ENCODE measurements around the gene RRAGC.
"Not testable (repeated sequence)": the region's sequence is repeated elsewhere in the genome, so short reads cannot be mapped to it uniquely, and the experiment has no call there.

Gene RRAGC

GRCh38 chr1:38814984-38815464, 44.5 kb downstream of the RRAGC start:
- no peak for DNase-seq

GRCh38 chr1:38814444-38814983, 45.1 kb downstream of the RRAGC start:
- no peak for DNase-seq

- DNase-seq, result no peak
These were observed 46.6 kb downstream of the RRAGC start for GRCh38 chr1:38812981-38813380.

GRCh38 chr1:38811466-38811865, 48.1 kb downstream of the RRAGC start:
- DNase-seq, result not testable (repeated sequence)

GRCh38 chr1:38806090-38806489, 53.5 kb downstream of the RRAGC start:
- DNase-seq, result no peak

GRCh38 chr1:38805036-38805435, 54.5 kb downstream of the RRAGC start:
- DNase-seq, result no peak

- no peak for DNase-seq
These were observed 55.3 kb downstream of the RRAGC start for GRCh38 chr1:38804062-38804886.

GRCh38 chr1:38803647-38804046, 55.9 kb downstream of the RRAGC start:
- DNase-seq, result no peak

GRCh38 chr1:38800720-38801671, 58.6 kb downstream of the RRAGC start:
- DNase-seq, result no peak

- no peak for DNase-seq
These were observed 66.3 kb downstream of the RRAGC start for GRCh38 chr1:38793299-38793698.

GRCh38 chr1:38791892-38792291, 67.7 kb downstream of the RRAGC start:
- DNase-seq, result no peak

- no peak for DNase-seq
These were observed 68.4 kb downstream of the RRAGC start for GRCh38 chr1:38791164-38791515.

- DNase-seq, result no peak
These were observed 69.0 kb downstream of the RRAGC start for GRCh38 chr1:38790422-38791163.

- DNase-seq, result no peak
These were observed 69.9 kb downstream of the RRAGC start for GRCh38 chr1:38789498-38790169.

GRCh38 chr1:38788341-38789336, 70.9 kb downstream of the RRAGC start:
- DNase-seq, result no peak

Measured in activated CD8-positive, alpha-beta memory T cell treated with anti-CD3 and anti-CD28 coated beads, Interleukin-2, amount 50 U/mL, for 48 hours (primary cell).